HG03575 (cell line): ENCODE measurements around the gene KIAA1549.

Source experiments
- ATAC-seq: cut with Tn5 transposase; IDR thresholded peaks from one replicate; pipeline ENCODE4 v1.9.1; 2021; ENCODE audit not compliant: unreplicated experiment, insufficient number of reproducible peaks, low FRiP score; ENCODE audit errors: extremely low read depth

KIAA1549 gene

DNA sequence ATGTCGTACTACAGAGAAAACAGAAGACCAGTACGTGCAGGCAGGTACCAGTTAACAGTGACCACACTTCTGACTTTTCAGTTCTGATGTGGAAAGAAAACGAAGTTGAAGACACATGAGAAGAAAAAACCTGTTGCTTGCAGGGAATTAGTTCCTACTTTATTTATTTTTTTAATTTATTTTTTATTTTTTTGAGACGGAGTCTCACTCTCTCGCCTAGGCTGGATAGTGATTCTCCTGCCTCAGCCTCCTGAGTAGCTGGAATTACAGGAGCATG, 109.4 kb downstream of the KIAA1549 start:
- no peak for ATAC-seq

- no peak for ATAC-seq
These were observed 110.0 kb downstream of the KIAA1549 start for GRCh38 chr7:138871065-138871813.

- no peak for ATAC-seq
These were observed 111.8 kb downstream of the KIAA1549 start for GRCh38 chr7:138869353-138869752.

DNA sequence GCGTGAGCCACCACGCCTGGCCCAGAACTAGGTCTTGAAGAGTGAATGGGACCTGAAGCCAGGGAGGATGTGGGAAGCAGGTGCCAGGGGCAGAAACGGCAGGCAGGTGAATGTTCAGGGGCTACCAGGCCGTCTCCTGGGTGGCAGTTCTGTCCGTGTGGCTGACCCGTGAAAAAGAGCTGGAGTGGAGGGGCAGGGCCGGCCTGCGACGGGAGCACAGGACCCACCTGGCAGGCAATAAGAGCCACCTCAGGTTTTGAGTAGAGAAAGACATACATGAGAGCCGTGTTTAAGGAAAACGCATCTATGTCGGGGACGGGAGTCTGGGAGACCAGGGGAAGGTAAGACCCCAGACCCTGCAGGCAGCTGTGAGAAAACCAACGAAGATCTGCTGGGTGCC, 112.5 kb downstream of the KIAA1549 start:
- ATAC-seq, result no peak

DNA sequence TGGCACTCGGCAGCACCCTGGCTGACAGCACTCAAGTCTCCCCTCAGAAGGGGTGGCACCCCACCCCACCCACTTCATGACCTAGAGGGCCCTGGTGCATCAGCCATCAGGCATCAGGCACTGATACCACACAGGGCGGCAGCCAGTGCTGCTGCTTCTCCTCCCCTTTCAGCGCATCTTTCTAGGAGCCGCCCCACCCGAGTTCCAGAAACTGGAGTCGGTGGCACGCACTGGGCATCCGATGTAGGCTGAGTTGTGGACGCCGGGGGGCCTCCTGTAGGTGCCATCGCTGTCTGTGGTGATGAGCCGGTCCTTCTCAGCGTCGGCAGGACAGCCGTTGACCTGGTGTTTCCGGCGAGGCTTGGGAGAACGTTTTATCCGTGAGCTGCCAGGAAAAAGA, 113.4 kb downstream of the KIAA1549 start:
- no peak for ATAC-seq

DNA sequence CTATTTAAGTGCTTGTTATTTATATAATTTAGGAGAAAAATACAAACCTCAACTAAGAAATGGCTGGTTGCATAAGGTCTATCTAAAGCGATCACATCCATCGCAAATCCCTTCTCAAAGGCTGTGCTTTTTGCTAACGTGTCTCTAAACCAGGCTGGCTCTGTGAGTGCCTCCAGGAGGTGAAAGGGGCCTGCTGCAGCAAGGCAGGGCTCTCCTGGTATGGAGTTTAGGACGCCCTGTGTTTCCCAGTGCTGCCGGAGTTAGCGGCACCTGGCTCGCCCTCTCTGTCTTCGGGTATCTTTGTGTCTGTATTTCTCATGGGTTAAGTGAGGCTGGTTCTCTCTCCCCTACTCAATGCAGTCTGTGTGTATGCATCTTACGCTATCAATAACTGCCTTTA, 114.8 kb downstream of the KIAA1549 start:
- no peak for ATAC-seq

DNA sequence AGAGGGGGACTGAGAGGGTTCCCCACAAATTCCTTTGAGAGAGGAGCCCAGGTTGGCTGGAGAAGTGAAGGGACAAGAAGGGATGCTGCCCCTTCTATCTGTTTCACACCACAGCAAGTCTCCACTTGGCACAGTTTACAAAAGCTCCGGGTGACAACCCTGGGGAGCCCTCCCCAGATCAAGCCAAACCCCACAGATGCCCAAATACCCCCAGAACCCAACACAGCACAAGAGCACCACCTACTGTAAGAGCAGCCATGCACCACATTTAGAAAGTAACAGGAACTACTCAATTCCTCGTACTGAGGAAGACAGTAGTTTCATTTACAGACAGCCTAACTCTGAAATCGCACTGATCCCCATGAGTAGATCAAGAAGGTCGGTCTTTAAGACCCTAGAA, 115.3 kb downstream of the KIAA1549 start:
- ATAC-seq, result no peak

DNA sequence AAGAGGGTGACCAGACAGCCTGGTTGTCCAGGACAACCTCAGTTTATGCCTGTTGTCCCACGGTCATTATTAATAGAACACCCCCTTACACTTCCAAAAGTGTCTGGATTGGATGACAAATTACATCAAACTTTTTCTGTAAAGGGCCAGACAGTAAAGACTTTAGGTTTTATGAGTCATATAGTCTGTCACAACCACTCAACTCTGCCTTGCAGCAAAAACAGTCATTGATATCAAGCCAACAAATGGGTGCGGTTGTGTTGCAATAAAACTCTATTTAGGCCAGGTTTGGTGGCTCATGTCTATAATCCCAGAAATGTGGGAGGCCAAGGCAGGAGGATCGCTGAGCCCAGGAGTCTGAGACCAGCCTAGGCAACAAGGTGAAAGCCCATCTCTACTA, 116.5 kb downstream of the KIAA1549 start:
- no peak for ATAC-seq

DNA sequence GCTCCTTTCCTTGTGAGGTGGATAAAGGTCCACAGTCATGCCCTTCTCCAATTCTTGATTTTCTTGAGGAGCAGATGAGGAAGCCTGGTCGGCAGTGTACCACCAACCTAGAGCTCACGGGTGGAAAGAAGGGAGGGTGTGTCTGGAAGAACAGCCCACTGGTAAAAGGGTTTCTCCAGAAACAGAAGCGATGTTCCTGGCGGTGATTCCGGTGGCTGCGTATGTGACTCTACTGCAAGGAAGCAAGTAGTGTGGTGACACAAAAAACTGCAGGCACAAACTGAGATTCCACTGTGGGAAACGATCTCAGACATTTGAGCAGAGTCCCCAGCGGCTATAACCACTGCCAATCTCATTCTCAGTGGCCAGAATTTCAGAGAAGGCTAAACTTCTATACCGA, 117.3 kb downstream of the KIAA1549 start:
- ATAC-seq, result no peak

DNA sequence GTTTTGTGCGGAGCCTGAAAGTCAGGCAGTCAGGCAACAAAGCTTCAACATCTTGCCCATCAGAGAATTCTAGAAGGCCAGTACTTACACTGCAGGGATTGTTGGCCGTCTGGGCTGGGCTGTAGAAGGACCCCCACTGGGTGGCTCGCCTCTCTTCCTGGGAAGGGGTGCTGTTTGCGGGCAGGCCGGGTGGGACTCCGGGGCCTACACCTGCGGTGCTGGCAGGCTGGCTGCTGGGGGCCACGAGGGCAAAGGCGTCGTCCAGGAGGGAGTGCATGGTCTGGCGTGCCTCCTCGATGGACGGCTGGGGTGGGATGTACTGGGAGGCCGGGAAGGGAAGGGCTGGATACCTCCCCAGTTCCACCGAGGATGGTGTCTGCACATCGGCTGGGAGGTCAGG, 120.1 kb downstream of the KIAA1549 start:
- no peak for ATAC-seq

- no peak for ATAC-seq
These were observed 123.5 kb downstream of the KIAA1549 start for GRCh38 chr7:138857728-138858127.

DNA sequence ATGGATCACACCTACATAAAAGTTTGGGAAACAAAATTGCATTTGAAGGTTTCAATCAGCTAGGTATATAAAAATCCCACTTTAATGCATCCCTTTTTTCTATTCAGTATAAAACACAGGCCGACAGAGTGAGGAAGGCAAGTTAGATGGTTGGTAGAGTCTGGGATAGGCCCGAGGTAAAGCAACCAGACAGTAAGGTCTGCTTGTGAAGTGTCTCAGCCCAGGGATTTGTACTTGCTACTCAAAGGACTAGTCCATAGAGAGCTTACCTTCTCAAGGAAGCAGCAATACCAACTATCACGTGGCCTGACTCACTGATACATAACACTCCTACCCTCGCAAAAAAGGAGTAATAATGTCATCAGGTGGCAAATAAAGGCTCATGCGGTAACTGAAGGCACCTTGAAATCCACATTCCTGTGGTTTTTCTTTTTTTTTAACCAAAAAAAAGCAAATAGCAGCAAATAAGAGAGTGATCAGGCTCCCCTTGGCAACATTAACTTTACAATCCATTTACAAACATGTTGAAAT, 127.0 kb downstream of the KIAA1549 start:
- no peak for ATAC-seq

GRCh38 chr7:138853448-138853847, 127.7 kb downstream of the KIAA1549 start:
- no peak for ATAC-seq

DNA sequence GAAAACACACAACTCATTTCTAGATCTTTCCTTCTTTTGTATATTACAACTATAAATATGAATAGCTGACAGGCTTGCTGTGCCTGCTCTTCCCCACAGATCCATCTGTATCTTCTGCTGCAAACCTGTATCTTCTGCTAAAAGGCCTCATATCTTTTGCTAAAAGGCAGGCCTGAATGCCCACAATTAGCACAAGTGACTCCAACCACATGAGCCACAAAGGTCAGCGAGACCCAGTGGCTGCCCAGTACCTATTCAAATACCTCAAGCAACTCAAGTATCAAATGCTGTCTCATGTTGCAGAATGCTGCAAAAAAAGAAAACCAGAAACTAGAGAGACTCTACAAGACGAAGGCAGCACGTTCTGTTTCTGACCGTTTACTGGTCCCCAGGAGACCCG, 128.7 kb downstream of the KIAA1549 start:
- ATAC-seq, result no peak

- no peak for ATAC-seq
These were observed 131.5 kb downstream of the KIAA1549 start for GRCh38 chr7:138849701-138850100.

GRCh38 chr7:138848056-138848980, 132.9 kb downstream of the KIAA1549 start:
- no peak for ATAC-seq

GRCh38 chr7:138845711-138846110, 135.5 kb downstream of the KIAA1549 start:
- no peak for ATAC-seq

- ATAC-seq, result no peak
These were observed 137.3 kb downstream of the KIAA1549 start for GRCh38 chr7:138843632-138844580.

DNA sequence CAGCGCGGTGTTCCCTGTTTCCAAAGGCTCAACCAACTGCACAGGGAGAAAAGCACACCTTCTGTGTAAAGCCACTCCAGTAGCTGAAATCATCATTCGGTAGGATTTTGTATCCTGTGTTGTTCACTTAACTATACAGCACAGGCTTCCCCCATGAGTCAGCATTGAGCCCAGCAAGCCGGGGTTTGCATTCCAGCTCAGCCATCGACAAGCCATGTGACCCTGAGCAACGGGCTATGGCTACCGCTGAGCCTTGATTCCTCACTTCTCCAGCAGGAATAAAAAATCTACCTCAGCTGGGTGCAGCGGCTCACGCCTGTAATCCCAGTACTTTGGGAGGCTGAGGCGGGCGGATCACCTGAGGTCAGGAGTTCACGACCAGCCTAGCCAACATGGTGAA, 139.1 kb downstream of the KIAA1549 start:
- no peak for ATAC-seq
